ENCODE results near the gene CXXC5. TPM values are rescaled to one million over a fixed set of nuclear protein-coding genes. Genes with fewer than 3 reads are reported as not detected.

The CXXC5 gene
- total RNA-seq, 1 experiment from 2014 or later: 85.0 TPM

DNA sequence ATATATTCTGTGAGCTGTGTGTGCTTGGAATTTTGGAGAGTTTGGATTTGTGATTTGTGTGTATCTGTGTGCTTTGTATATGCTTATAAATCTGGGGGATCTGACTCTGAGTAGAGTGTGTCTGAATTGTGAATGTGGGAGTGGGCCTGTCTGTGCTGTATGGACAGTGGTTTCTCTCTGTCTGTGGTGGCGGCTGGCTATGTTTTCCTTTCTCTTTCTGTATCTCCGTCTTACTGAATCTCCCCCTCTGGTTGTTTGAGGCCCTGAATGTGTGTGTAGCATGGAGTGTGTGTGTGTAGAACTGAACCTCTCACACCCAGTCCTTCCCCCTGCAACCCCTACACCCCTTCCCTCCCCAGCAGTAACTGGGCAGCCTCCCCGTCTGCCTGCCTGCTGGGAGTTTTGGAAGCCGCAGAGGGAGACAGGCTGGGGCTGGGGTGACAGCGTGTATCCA is 4.7 kb downstream of the CXXC5 start:
- peak overlapping the region; percentile 78 to 81 for H3K4me3 ChIP-seq (ENCODE audit: low read depth in 2 of 2, low read length in 2 of 2)
- intact Hi-C loops (cut with micrococcal nuclease; ENCODE audit: unreplicated experiment) (loop anchor here (5.0 kb wide), 1 partner anchor 39 kb away; no protein-coding TSS in a partner anchor), in situ Hi-C loops (cut with HindIII; ENCODE audit: low pct_unique_long_range_greater_than_20kb, low sequenced_read_pairs) (no loop called here)
- TF ChIP-seq SIN3A (IDR thresholded peaks at IDR 0.05; ENCODE audit: borderline replicate concordance, insufficient read depth, low read depth, low read length) (no peak), POLR2AphosphoS5 (IDR thresholded peaks at IDR 0.05; ENCODE audit: low read depth, low read length) (no peak), TCF7L2 (IDR thresholded peaks at IDR 0.05; ENCODE audit: low read depth, low read length) (no peak), REST (IDR thresholded peaks at IDR 0.05; ENCODE audit: insufficient read depth in 1 of 2, low read depth in 2 of 2, low read length in 1 of 2) (no peak), CTCF (IDR thresholded peaks at IDR 0.05) (no peak)
- ATAC-seq (no peak), DNase-seq (ENCODE audit: low read depth, low spot score) (no peak)
- BruUV-seq (replicated peaks): no TSS peak
- CTCF ChIA-PET: interaction anchor here (0.6 kb wide), 1 partner anchor 23 kb away, joined by 6 read pairs; no protein-coding TSS in a partner anchor
- no peaks in the 10 kb centered on the region for H3K9me3 ChIP-seq (ENCODE audit: control insufficient read depth, insufficient read depth, low read depth, low read length)
- H3K4me1 ChIP-seq (ENCODE audit: control insufficient read depth, insufficient read depth, low read length): peaks cover 57% of the 10 kb centered on the region
- no peaks in the 10 kb centered on the region for H3K27me3 ChIP-seq (ENCODE audit: control insufficient read depth, insufficient read depth, low read length)
- H3K27ac ChIP-seq (ENCODE audit: low read length): peak overlapping the region; percentile 82
- no peaks in the 10 kb centered on the region; the same call in 1 of the 2 replicates for H3K36me3 ChIP-seq (ENCODE audit: control insufficient read depth, insufficient read depth, low read length)
- POLR2A ChIA-PET: interaction anchor here (0.7 kb wide), 1 partner anchor 92 kb away, joined by 9 read pairs; no protein-coding TSS in a partner anchor

- Histone ChIP-seq H3K36me3 (ENCODE audit: control insufficient read depth, insufficient read depth, low read length) (no peaks in the 10 kb centered on the region; the same call in 1 of the 2 replicates), H3K9me3 (ENCODE audit: control insufficient read depth, insufficient read depth, low read depth, low read length) (no peaks in the 10 kb centered on the region), H3K27ac (ENCODE audit: low read length) (peak overlapping the region; percentile 82), H3K4me3 (ENCODE audit: low read depth in 2 of 2, low read length in 2 of 2) (peak overlapping the region in 1 of 2 experiments; percentile 78; a peak in 2 of 4 replicates), H3K4me1 (ENCODE audit: control insufficient read depth, insufficient read depth, low read length) (peaks cover 64% of the 10 kb centered on the region), H3K27me3 (ENCODE audit: control insufficient read depth, insufficient read depth, low read length) (no peaks in the 10 kb centered on the region)
- intact Hi-C loops (cut with micrococcal nuclease; ENCODE audit: unreplicated experiment) (loop anchor here (5.0 kb wide), 1 partner anchor 39 kb away; no protein-coding TSS in a partner anchor), in situ Hi-C loops (cut with HindIII; ENCODE audit: low pct_unique_long_range_greater_than_20kb, low sequenced_read_pairs) (no loop called here)
- DNase-seq (ENCODE audit: low read depth, low spot score) (no peak), ATAC-seq (no peak)
- no TSS peak for BruUV-seq (replicated peaks)
- ChIA-PET CTCF (no interaction called here), POLR2A (no interaction called here)
- TF ChIP-seq CTCF (IDR thresholded peaks at IDR 0.05): no peak
- no peak for TF ChIP-seq SIN3A (IDR thresholded peaks at IDR 0.05; ENCODE audit: borderline replicate concordance, insufficient read depth, low read depth, low read length)
- no peak for TF ChIP-seq REST (IDR thresholded peaks at IDR 0.05; ENCODE audit: insufficient read depth in 1 of 2, low read depth in 2 of 2, low read length in 1 of 2)
- no peak for TF ChIP-seq TCF7L2 (IDR thresholded peaks at IDR 0.05; ENCODE audit: low read depth, low read length)
- TF ChIP-seq POLR2AphosphoS5 (IDR thresholded peaks at IDR 0.05; ENCODE audit: low read depth, low read length): no peak
Measured at GRCh38 chr5:139653616-139654015, 5.5 kb downstream of the CXXC5 start.

Measured in Panc1 (cell line).